Breast epithelium (tissue), 4 donors: ENCODE measurements around the gene PSMD3. TPM values are rescaled to one million over a fixed set of nuclear protein-coding genes. Genes with fewer than 3 reads are reported as not detected.

Experiments
- DNase-seq, 2 donors: peaks; one replicate each; pipeline ENCODE4 v3.0.0-alpha.2; 2019; ENCODE audit warnings: low spot score in 2 of 2
- H3K27ac ChIP-seq, 2 donors: fragments of 200-600 bp; sonication (generic) in 1 of 2; one replicate each; pipeline ENCODE4 v1.5.1; 2016 to 2019; ENCODE audit warnings: mild to moderate bottlenecking in 1 of 2
- H3K27me3 ChIP-seq, 2 donors: fragments of 200-600 bp; sonication (generic) in 1 of 2; one replicate each; pipeline versions ENCODE4 v1.5.1 to v1.6.0; 2017 to 2019; ENCODE audit warnings: control low read depth in 1 of 2, mild to moderate bottlenecking in 1 of 2
- H3K36me3 ChIP-seq: fragments of 200-600 bp; one replicate; pipeline ENCODE4 v1.5.1; 2019
- H3K4me1 ChIP-seq, 2 donors: fragments of 200-600 bp; sonication (generic); one replicate each; pipeline ENCODE4 v1.5.1; 2016 to 2019; ENCODE audit warnings: control low read depth in 1 of 2
- H3K4me3 ChIP-seq, 3 donors: fragments of 200-600 bp; sonication (generic); 1 replicate in 2 of 3; 2 replicates in 1 of 3; pipeline ENCODE4 v1.5.1; 2016 to 2019; ENCODE audit warnings: mild to moderate bottlenecking in 3 of 3, moderate library complexity in 2 of 3
- H3K9me3 ChIP-seq, 2 donors: fragments of 200-600 bp; sonication (generic) in 1 of 2; one replicate each; pipeline ENCODE4 v1.5.1; 2016 to 2019; ENCODE audit warnings: control low read depth in 1 of 2
- CTCF ChIP-seq, 3 donors: fragments of 450-650 bp; IDR thresholded peaks; one replicate each; pipeline ENCODE4 v1.5.1; 2016 to 2017; ENCODE audit warnings: antibody characterized with exemption in 3 of 3, mild to moderate bottlenecking in 3 of 3, moderate library complexity in 3 of 3
- POLR2A ChIP-seq: fragments of 450-650 bp; IDR thresholded peaks from one replicate; pipeline ENCODE4 v1.6.1; 2016; ENCODE audit warnings: antibody characterized with exemption, mild to moderate bottlenecking, moderate library complexity
- POLR2AphosphoS5 ChIP-seq, 3 donors: sonication (generic); formaldehyde crosslinking; IDR thresholded peaks; one replicate each; pipeline ENCODE4 v1.6.1; 2017; ENCODE audit warnings: antibody characterized with exemption in 3 of 3
- intact Hi-C: fragments of 100-400 bp; cut with DNase I; formaldehyde crosslinking; loops from one replicate; pipeline ENCODE4 v1.15.1; 2023; ENCODE audit warnings: low total_unique reads
- total RNA-seq, 3 donors: library from RNA; depleted of rRNA; stranded (reverse); fragments of >200 nt; gene quantifications; one replicate each; pipeline ENCODE4 v1.1.0, GENCODE V29; 2016

The PSMD3 gene
- total RNA-seq, result 10 to 100 TPM; 79.4 to 83.0 (median 81.0) TPM

DNA sequence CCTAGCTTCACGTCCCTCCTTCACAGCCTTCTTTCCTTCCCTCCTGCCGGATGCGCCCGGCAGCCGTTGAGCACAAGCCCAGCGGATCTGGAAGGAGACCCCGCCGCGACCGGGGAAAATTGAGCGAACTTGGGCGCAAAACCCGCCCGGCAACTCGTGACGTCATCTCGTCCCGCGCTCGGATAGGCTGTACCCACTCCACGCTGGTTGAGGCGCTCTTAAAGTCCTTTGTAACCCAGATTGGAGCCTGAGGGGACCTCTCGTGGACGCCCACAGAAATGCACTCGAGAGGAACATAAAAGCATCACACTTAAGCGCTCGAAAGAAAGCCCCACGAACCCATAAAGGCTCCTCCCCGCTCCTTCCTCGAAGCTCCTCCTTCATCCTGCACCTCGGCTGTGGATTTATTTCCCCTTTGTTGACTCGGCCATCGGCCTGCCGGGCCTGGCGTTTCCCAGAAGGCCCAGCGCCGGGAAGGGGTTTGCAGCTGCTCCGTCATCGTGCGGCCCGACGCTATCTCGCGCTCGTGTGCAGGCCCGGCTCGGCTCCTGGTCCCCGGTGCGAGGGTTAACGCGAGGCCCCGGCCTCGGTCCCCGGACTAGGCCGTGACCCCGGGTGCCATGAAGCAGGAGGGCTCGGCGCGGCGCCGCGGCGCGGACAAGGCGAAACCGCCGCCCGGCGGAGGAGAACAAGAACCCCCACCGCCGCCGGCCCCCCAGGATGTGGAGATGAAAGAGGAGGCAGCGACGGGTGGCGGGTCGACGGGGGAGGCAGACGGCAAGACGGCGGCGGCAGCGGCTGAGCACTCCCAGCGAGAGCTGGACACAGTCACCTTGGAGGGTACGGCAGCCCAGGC is at the start of gene PSMD3:
Gene PSMD3 (plus strand): TSS at position 457 of the 856 bp plus-strand sequence. CDS start 164 bp downstream, at position 621.
- peak; percentile 95 to 98 (median 96) for TF ChIP-seq POLR2AphosphoS5 (IDR thresholded peaks at IDR 0.05)
- TF ChIP-seq POLR2A, result peak; percentile 88
- peak; percentile 76 to 93 (median 90) for TF ChIP-seq CTCF (IDR thresholded peaks at IDR 0.05)
- peak within 1 kb of the TSS; percentile 92 to 96 for H3K27ac ChIP-seq

GRCh38 chr17:39933912-39934311 is 46.7 kb upstream of the PSMD3 start:
- TF ChIP-seq CTCF (IDR thresholded peaks at IDR 0.05) (no peak), POLR2A (no peak), POLR2AphosphoS5 (IDR thresholded peaks at IDR 0.05) (no peak)
- Histone ChIP-seq H3K4me3 (no peak overlapping the region), H3K27ac (peak overlapping the region in 1 of 2 donors; percentile 12), H3K4me1 (peaks cover 0 to 1% of the 10 kb centered on the region in 2 donors), H3K27me3 (no peaks in the 10 kb centered on the region), H3K36me3 (no peaks in the 10 kb centered on the region), H3K9me3 (no peaks in the 10 kb centered on the region)
- DNase-seq, result no peak
- intact Hi-C loops, result no loop called here

More for the DNA sequence above, at the start of gene PSMD3:
- H3K4me3 ChIP-seq, result peak within 1 kb of the TSS; percentile 98 to 99 (median 98)
- intact Hi-C loops, result no loop called here
- peak; percentile 98 to 99 for DNase-seq
- H3K9me3 ChIP-seq, result no peaks in the 10 kb centered on the region
- H3K36me3 ChIP-seq, result peaks cover 5% of the 10 kb centered on the region
- H3K4me1 ChIP-seq, result peaks cover 0 to 18% of the 10 kb centered on the region in 2 donors
- no peaks in the 10 kb centered on the region for H3K27me3 ChIP-seq

- H3K27ac ChIP-seq, result peak overlapping the region in 1 of 2 donors; percentile 12
- H3K4me3 ChIP-seq, result no peak overlapping the region
- no peaks in the 10 kb centered on the region for H3K27me3 ChIP-seq
- DNase-seq, result no peak
- no peaks in the 10 kb centered on the region for H3K36me3 ChIP-seq
- no peak for TF ChIP-seq POLR2A
- TF ChIP-seq CTCF (IDR thresholded peaks at IDR 0.05), result no peak
- no peak for TF ChIP-seq POLR2AphosphoS5 (IDR thresholded peaks at IDR 0.05)
- intact Hi-C loops, result no loop called here
- H3K9me3 ChIP-seq, result no peaks in the 10 kb centered on the region
- H3K4me1 ChIP-seq, result no peaks in the 10 kb centered on the region
Observed at GRCh38 chr17:39934324-39934723, 46.3 kb upstream of the PSMD3 start.

- H3K27me3 ChIP-seq, result no peaks in the 10 kb centered on the region
- no peaks in the 10 kb centered on the region for H3K36me3 ChIP-seq
- H3K27ac ChIP-seq, result no peak overlapping the region
- no peaks in the 10 kb centered on the region for H3K9me3 ChIP-seq
- no peaks in the 10 kb centered on the region for H3K4me1 ChIP-seq
- intact Hi-C loops, result no loop called here
- TF ChIP-seq POLR2AphosphoS5 (IDR thresholded peaks at IDR 0.05) (no peak), CTCF (IDR thresholded peaks at IDR 0.05) (no peak), POLR2A (no peak)
- H3K4me3 ChIP-seq, result no peak overlapping the region
- DNase-seq, result no peak
Observed at GRCh38 chr17:39935909-39936308, 44.7 kb upstream of the PSMD3 start.

- Histone ChIP-seq H3K4me1 (no peaks in the 10 kb centered on the region), H3K27me3 (no peaks in the 10 kb centered on the region), H3K4me3 (no peak overlapping the region), H3K36me3 (no peaks in the 10 kb centered on the region), H3K9me3 (no peaks in the 10 kb centered on the region), H3K27ac (no peak overlapping the region)
- TF ChIP-seq POLR2A, result no peak
- TF ChIP-seq POLR2AphosphoS5 (IDR thresholded peaks at IDR 0.05), result no peak
- no peak for TF ChIP-seq CTCF (IDR thresholded peaks at IDR 0.05)
- DNase-seq, result no peak
- intact Hi-C loops, result no loop called here
Observed at GRCh38 chr17:39937447-39937846, 43.2 kb upstream of the PSMD3 start.
